Endometrial microvascular endothelial cells (primary cell): ENCODE measurements around the gene SPAG9. TPM values are rescaled to one million over a fixed set of nuclear protein-coding genes. Genes with fewer than 3 reads are reported as not detected.
"Not testable (repeated sequence)": the region's sequence is repeated elsewhere in the genome, so short reads cannot be mapped to it uniquely, and the experiment has no call there.

Source experiments
- in situ Hi-C: cut with HindIII; loops from 2 replicates; pipeline ENCODE4 v1.10.0; 2017; ENCODE audit warnings: low sequenced_read_pairs, low pct_unique_long_range_greater_than_20kb; ENCODE audit errors: inconsistent ontology term
- total RNA-seq: library from RNA; depleted of rRNA; stranded (reverse); fragments of >200 nt; gene quantifications from one replicate; pipeline ENCODE4 v1.2.3, GENCODE V29; 2015; ENCODE audit errors: inconsistent ontology term

Gene SPAG9
- total RNA-seq, 1 donor from 2014 or later = 41.1 TPM

DNA sequence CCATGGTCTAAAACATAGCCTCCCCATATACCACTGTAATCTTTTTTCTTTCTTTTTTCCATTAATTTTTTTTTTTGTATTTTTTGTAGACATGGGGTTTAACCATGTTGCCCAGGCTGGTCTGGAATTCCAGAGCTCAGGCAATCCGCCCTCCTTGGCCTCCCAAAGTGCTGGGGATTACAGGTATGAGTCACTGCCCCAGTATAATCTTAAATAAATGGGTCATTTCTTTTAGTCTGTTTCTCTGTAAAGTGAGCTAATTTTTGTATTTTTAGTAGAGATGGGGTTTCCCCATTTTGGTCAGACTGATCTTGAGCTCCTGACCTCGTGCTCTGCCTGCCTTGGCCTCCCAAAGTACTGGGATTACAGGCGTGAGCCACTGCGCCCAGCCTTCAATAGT is 27.0 kb upstream of the SPAG9 start:
- in situ Hi-C loops = no loop called here

DNA sequence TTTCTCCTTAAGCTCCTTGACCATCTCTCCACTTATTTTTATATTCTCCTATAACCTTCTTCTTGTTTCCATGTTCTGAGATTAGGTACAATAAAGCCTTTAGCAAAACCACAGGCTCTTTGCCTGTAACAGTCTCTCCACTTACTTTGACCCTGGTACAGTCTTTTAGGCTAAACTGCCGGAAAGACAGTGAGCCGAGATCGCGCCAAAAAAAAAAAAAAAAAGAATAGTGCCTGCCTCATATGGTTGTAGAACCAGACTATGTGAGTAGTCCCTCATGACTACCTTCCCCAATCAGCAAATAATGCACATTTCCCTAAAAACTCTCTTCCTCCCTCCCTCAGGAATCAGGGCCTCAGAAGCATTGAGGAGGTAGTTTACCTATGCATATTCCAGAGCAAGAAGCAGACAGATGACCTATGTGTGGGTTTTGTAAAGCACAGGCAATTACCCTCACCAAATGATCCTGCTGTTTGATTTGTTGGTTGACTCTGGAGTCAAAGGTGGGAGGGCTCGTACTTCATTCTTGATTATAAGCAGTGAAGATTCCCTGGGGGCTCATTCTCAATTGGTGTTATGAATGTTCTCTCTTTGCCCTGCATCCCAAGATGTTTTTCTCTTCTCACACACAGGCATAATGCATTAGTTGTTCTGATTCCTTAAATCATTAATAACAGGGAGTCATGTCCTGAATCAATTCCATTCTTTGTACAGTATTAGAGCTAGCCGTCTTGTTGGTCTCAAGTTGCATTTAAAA is 23.8 kb upstream of the SPAG9 start:
- in situ Hi-C loops = no loop called here

DNA sequence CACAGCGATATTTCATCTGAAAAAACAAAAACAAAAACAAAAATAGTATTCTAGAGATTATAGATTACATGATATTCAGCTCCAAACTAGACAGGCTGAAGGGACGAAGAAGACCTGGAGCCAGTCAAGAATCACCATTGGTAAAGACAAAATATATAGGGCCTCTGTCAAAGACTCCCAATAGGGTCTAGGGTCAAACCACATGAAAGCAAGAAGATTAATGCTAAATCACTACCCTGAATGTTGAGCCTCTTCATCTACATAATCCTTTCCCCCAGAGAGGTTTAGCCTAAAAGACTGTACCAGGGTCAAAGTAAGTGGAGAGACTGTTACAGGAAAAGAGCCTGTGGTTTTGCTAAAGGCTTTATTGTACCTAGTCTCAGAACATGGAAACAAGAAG is 21.9 kb upstream of the SPAG9 start:
- in situ Hi-C loops = no loop called here

DNA sequence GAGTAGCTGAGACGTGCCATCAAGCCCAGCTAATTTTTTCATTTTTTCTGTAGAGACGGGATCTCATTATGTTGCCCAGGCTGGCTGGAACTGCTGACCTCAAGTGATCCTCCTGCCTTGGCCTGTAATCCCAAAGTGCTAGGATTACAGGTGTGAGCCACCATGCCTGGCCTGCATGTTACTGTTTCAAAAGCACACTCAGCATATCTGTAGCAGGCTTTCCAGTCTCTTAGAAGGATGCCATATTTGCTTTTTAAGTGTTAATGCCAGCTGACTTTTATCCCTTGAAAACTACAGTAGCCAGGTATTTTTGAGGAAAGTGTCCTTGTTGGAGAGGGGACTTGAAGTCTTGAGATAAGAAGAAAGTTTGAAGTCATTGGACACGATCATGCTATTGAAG is 15.3 kb upstream of the SPAG9 start:
- in situ Hi-C loops = no loop called here

DNA sequence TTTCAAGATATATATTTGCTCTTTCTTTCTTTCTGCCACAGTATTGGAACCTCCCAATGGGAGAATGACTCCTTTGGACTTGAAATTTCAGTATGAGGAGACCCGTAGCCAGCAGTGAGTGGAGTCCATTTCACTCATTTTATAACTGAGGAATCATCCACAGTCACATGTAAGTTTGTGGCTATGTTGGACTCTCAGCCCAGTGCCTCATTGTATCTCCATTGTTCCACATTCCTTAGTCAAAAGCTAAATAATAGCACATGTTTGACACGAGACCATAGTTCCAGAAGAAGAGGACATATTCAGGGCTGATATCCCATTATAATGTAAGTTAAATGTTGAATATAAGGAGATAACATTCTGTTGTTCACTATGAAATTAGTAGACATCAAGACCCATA is 12.7 kb upstream of the SPAG9 start:
- in situ Hi-C loops = no loop called here

DNA sequence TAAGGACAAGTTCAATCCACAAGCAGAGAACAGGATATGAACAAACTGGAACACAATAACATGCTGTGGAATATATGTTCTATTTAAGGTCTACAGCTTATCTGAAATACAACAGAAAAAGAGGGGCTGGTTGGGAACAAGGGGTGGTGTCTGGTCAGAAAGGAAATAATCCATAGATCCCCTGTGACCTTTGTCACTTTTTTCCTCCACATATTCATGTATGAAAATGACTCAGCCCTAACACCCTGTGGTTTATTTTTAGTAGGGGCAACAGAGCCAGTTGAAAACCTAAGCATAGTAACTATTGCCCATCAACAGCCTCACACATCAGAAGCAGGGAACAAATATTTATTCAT is 12.3 kb upstream of the SPAG9 start:
- in situ Hi-C loops = no loop called here

DNA sequence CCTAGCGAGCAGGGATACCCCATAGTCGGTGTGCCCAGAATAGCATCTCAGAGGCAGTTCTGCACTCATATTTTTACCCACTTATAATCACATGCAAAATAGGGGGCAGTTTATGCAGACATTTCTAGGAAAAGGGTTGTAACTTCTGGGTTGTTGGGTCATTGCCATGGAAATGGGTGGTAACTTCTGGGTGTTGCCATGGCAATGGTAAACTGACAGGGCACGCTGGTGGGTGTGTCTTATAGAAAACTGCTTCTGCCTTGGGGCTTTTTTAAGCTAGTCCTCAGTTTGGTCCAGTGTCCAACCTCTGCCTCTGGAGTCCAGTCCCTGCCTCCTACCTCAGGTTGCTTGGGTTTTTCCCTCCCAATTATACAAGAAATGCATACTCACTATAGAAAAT is 7.4 kb upstream of the SPAG9 start:
- in situ Hi-C loops = no loop called here

DNA sequence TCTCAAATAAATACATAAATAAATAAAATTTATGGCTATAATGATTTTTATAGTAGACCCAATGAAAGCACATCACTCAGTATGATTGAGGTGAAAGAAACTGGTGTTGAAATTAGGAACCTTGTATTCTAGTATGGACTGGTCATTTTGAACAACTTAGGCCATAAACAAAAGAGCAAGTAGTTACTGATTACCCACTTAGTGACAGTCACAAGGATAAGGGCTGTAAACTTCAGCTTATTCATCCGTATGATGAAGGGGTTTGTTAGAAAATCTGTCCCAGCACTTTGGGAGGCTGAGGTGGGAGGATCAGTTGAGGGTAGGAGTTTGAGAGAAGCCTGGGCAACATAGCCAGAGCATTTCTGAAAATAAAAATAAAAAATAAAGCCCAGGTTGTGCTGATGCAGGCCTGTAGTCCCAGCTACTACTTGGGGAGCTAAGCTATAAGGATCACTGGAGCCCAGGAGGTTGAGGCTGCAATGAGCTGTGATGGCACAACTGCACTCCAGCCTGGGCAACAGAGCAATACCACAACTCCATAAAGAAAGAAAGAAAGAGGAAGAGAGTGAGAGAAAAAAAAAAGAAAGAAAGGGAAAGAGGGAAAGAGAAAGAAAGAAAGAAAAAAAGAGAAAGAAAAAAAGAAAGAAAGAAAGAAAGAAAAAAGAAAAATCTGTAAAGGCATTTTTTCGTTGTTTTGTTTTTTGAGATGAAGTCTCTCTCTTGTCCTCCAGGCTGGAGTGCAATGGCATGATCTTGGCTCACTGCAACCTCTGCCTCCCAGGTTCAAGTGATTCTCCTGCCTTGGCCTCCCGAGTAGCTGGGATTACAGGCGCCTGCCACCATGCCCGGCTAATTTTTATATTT is 4.2 kb upstream of the SPAG9 start:
- in situ Hi-C loops = no loop called here

DNA sequence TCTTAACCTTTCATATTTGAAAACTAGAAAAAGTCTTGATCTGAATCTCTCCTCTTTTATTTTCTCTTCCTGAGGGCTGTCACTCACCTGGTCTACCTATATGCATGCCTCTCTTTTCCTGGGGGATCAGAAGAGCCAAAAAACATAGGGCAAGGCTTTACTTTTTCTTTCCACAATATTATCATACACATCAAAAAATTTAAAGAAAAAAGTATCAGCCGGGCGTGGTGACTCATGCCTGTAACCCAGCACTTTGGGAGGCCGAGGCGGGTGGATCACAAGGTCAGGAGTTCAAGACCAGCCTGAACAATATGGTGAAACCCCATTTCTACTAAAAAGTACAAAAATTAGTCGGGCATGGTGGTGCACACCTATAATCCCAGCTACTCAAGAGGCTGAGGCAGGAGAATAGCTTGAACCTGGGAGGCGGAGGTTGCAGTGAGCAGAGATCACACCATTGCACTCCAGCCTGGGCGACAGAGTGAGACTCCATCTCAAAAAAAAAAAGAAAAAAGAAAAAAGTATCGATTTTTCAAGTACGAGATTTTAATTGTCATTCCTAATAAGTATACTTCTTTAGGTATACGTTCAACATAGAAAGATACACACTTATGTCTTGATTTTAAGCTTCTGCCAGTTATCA is 1.9 kb upstream of the SPAG9 start:
- in situ Hi-C loops = not testable (repeated sequence)

DNA sequence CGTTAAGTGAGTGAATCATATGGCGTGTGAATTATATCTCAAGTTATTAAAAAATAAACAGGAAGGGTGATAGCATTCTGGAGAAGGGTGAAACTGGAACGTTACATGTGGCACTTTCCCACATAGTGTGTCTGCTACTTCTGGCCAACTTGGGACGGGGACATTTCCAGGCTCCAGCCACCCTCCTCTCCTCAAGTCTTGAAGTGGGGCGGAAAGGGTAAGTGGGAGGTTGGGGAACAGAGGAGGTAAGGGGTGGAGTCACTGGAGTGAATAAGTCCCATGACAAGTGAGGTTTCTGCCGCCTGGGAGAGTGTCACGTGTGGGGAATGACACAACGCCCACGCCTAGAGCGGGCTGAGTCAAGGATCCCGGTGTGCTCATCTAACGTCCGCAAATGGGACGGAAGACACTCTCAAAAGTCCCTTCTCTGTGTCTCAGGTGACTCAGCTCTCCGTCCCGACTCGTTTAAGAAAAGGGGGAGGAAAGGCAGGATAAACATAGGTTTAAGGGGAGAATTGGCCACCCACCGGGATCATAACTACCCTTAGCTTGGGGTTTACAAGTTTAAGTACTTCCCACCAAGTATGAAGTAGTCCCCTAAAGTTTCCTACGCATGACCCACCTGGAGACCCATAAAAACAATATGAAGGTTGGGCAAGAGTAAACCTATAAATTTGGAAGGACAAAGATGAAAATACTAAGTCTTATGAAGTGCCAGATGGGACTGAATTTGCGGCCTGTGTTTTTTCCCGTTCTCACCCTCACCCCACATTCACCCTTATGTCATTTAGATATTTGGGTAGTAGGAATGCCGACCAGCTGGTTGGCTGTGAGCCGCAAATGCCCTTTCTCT is 1.2 kb upstream of the SPAG9 start:
- in situ Hi-C loops = no loop called here

DNA sequence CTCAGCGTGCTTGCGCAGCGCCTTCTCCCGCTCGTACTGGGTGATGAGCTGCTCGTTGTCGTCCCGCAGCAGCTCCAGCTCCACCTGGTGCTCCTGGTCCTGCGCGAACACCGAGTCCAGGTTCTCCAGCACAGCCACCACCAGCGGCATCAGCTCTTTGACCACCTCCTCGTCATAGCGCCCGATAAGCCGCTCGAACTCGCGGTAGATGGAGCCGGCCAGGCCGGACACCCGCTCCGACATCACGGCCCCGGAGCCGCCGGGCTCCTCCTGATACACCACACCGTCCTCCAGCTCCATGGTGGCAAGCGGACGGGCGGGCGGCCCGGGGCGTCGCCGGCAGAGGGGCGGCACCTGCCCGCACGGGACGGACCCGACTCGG is 320 bp downstream of the SPAG9 start:
- in situ Hi-C loops = no loop called here

DNA sequence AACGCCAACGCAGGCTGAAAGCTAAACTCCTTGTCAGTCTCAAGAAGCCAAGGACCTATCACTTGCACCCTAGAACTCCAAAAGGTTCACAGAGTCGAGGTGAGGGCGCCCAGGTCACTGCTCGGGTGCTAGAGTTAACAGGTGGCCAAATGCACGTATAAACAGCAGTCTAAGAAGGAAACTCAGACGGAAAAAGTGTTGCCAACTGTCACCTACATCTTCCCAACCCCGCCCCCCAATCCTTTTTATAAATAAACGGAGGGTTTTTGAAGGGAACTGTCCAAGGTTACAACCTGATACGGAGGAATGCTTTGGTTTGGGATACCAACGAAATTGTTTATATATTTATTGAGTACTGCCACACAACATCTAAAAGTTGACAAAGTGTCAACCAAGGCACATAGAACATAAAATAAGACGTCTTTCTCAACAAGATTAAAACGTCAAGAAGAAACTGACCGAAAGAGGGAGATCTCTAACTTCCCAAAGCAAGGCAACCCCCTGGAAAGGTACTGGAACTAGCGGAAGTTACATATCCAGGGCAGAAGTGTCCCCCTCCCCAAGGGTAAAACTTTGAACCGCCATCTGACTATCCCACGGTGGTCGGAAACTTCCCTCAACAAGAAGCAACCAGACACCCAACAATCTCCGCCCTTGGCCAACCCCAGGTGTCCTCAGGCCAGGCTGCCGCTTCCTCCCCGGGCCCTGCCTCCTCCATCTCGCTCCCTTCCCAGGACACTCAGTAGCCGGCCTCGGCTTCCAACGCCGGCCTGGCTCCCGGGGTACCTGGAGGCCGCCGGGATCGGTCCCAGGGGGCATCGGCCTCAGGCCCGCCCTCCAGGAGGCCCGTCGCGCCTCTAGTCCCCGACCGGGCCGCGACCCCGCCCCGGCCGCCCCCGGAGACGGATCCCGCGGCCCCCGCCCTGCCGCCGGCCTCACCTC is 982 bp downstream of the SPAG9 start:
- in situ Hi-C loops = no loop called here

DNA sequence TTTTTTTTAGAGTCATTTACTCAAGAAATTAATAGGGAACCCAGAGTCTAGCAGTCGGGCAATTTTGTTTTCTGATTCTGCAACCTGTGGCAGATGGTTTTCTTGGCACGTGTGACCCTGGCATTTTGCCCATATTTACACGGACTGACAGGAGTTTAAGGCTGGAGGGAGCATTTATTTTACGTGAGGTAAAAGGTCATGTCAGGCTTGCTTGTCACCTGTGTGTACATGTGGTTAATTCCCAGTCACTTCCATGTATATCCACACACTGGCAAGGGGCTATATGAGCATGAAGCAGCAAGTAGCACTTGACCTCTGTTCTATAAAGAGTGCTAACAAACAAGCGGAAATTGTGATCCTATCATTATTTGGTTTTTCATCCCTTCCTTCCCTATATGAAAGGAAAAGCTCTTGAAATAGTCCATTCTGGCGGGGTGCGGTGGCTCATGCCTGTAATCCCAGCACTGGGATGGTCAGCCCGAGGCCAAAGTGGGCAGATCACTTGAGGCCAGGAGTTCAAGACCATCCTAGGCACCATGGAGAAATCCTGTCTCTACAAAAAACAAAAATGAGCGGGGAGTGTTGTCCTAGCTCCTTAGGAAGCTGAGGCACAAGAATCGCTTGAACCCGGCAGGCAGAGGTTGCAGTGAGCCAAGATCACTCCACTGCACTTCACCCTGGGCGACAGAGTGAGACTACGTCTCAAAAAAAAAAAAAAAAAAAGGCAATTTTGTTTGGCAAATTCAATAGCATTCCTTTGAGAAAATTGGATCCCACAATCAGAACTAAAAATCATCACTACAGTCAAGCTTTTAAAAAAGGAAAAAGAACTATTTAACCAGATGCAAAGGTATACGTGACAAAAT is 2.1 kb downstream of the SPAG9 start:
- in situ Hi-C loops = no loop called here

DNA sequence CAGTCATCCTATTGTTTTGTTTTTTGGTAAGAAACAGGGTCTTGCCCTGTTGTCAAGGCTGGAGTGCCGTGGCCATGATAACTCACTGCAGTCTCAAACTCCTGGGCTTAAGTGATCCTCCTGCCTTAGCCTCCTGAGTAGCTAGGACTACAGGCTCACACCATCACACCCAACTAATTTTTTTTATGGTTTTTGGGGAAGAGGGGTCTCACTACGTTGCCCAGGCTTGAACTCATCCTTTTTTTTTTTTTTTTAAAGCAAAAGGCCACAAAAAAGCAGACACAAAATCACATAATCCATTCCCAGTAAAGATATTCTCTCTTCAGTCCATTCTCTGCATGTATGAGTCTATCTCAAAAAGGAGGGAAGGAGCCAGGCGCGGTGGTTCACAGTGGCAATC is 5.5 kb downstream of the SPAG9 start:
- in situ Hi-C loops = no loop called here

DNA sequence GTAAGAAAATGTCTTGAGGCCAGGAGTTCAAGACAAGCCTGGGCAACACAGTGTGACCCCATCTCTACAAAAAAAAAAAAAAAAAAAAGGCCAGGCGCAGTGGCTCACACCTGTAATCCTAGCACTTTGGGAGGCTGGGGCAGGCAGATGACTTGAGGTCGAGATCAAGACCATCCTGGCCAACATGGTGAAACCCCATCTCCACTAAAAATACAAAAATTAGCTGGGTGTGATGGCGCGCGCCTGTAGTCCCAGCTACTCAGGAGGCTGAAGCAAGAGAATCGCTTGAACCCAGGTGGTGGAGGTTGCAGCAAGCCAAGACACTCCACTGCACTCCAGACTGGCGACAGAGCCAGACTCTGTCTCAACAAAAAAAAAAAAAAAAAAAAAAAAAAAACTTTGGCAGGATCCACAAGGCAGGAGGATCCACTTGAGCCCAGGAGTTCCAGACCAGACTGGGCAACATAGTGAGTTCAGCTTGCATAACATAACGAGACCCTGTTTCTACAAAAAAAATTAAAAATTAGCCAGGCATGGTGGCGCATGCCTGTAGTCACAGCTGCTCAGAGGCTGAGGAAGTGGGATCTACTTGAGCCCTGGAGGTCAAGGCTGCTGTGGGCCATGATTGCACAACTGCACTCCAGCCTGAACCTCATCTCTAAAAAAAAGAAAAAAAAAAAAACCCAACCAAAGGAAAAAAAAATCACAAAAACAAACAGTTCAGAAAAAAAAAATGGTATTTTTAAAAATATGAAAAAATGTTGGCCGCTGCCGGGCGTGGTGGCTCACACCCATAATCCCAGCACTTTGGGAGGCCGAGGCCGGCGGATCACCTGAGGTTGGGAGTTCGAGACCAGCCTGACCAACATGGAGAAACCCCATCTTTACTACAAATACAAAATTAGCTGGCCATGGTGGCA is 8.1 kb downstream of the SPAG9 start:
- in situ Hi-C loops = not testable (repeated sequence)

DNA sequence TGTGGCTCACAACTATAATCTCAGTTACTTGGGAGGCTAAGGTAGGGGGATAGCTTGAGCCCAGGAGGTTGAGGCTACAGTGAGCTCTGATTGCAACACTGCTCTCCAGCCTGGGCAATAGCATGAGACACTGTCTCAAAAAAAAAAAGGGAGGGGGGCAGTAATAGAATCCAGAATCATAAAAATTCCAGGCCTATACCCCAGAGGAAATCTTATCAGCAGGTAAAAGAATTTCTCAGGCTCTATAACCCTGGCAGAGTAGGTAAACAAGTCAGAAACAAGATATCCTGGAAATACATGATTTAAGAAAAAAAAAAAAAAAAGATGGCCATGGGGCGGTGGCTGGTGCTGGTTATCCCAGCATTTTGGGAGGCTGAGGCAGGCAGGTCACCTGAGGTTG is 12.9 kb downstream of the SPAG9 start:
- in situ Hi-C loops = no loop called here
